HL-60 (cell line): ENCODE results near the gene EIF4A3.

Experiments used
- SPI1 ChIP-seq: IDR thresholded peaks from 2 replicates; pipeline ENCODE4 v1.6.1; 2012; ENCODE audit warnings: low read depth, mild to moderate bottlenecking, borderline replicate concordance
- TF ChIP-seq, protein P1 (sequence below): IDR thresholded peaks from one replicate; pipeline ENCODE4 v1.5.1; 2011; ENCODE audit warnings: low read length, control low read depth, inconsistent platforms; ENCODE audit not compliant: insufficient read depth

DNA sequence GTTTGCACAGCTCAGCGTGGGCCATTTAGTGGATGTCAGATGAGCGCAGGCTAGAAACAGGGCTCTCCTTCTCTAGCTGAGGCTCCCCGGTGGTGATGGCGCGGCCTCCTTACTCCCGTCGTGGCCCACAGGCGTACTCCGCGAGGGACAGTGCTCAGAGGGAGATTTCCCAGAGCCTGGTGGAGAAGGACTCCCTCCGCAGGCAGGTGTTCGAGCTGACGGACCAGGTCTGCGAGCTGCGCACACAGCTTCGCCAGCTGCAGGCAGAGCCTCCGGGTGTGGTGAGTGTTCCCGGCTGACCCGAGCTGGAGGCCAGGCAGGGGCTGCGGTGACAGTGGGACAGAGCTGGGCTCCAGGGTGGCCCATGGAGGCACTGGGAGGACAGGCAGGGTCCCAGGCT, 44.3 kb upstream of the EIF4A3 start:
- TF ChIP-seq, protein P1, sequence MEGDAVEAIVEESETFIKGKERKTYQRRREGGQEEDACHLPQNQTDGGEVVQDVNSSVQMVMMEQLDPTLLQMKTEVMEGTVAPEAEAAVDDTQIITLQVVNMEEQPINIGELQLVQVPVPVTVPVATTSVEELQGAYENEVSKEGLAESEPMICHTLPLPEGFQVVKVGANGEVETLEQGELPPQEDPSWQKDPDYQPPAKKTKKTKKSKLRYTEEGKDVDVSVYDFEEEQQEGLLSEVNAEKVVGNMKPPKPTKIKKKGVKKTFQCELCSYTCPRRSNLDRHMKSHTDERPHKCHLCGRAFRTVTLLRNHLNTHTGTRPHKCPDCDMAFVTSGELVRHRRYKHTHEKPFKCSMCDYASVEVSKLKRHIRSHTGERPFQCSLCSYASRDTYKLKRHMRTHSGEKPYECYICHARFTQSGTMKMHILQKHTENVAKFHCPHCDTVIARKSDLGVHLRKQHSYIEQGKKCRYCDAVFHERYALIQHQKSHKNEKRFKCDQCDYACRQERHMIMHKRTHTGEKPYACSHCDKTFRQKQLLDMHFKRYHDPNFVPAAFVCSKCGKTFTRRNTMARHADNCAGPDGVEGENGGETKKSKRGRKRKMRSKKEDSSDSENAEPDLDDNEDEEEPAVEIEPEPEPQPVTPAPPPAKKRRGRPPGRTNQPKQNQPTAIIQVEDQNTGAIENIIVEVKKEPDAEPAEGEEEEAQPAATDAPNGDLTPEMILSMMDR, result no peak
- no peak for TF ChIP-seq SPI1
